SK-N-MC (cell line): Measurements from ENCODE around the gene SLBP.

ENCODE experiments used
- DNase-seq: peaks from one replicate; pipeline ENCODE4 v3.0.0-alpha.2; 2011; ENCODE audit warnings: low read depth, low spot score
- H3K27ac ChIP-seq: fragments of 200-600 bp; sonication (generic); 2 replicates; pipeline ENCODE4 v1.5.1; 2016; ENCODE audit warnings: mixed run types
- H3K36me3 ChIP-seq: fragments of 200-600 bp; sonication (generic); 2 replicates; pipeline ENCODE4 v1.6.1; 2017; ENCODE audit warnings: antibody characterized with exemption, low read length, mixed read lengths; ENCODE audit not compliant: insufficient read depth
- H3K4me3 ChIP-seq: fragments of 200-600 bp; sonication (generic); 2 replicates; pipeline ENCODE4 v1.5.1; 2016
- H3K9ac ChIP-seq: fragments of 200-600 bp; sonication (generic); 2 replicates; pipeline ENCODE4 v1.8.0; 2017; ENCODE audit warnings: mixed run types, mixed read lengths; ENCODE audit not compliant: insufficient read length
- H3K9me3 ChIP-seq: fragments of 200-600 bp; sonication (generic); 2 replicates; pipeline ENCODE4 v1.6.1; 2017; ENCODE audit warnings: low read depth, mild to moderate bottlenecking, antibody characterized with exemption, low read length, moderate library complexity, mixed read lengths
- EZH2 ChIP-seq: fragments of 200-600 bp; sonication (generic); IDR thresholded peaks from one replicate; pipeline ENCODE4 v1.6.1; 2017; ENCODE audit warnings: antibody characterized with exemption
- FOXP2 ChIP-seq: optimal IDR thresholded peaks from 2 replicates; pipeline ENCODE3; 2011; ENCODE audit warnings: mild to moderate bottlenecking, moderate library complexity; ENCODE audit not compliant: insufficient read depth; ENCODE audit errors: extremely low read length, control extremely low read depth
- POLR2AphosphoS5 ChIP-seq: IDR thresholded peaks from 2 replicates; pipeline ENCODE4 v1.6.1; 2012; ENCODE audit warnings: mild to moderate bottlenecking, low read depth, low read length, borderline replicate concordance

Gene SLBP

DNA sequence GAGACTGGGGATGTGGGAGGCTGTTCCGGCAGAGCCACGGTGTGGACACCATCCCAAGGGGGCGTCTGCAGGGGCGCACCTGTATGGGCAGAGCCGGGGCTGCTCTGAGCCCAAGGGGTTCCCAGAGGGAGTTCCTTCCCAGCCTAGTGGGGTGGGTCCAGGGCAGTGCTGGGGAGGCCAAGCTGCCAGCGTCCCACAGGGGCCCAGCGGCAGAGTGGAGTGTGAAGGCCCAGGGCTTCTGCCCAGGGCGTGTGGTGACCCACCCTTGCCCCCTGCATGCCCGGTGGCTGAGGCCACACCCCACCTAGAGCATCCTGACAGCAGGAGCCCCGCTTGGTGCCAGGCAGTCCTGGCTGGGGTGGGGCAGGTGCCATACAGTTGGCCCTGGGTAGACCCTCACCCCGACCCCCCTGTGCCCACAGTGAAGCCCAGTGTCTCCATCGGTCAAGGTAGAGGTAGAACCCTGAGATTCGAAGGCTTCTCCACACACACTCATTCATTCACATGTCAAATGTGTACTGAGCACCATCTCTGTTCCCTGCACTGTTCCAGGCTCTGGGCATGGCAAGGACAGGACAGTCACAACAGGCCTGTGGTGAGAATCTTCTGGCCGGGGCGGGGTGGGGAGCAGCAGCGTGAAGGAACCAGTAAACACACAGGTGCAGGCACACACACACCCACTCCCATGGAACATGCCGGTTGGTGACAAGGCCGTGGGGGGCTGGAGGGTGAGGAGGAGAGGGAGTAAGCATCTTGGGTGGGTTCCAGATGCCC, 38.4 kb upstream of the SLBP start:
- no peak overlapping the region for H3K9ac ChIP-seq

DNA sequence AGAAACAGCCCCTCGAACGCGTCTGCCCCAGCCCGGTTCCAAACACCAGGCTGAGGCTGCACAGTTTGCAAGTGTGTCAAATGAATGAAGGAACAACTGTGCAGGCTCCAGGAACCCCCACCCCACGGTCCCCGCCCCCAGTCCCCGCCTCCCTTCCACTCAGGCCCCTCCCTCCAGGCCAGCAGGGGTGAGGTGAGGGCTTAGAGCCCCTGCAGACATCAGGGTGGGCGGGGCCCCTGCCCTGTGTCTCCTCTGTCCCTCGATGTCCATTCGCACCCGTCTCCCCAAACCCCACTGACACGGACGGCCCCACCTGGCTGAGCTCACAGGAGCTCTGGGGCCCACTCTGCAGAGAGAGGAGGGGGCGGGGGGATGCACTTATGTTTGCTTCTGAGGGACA, 37.7 kb upstream of the SLBP start:
- Histone ChIP-seq H3K9me3 (no peaks in the 10 kb centered on the region), H3K4me3 (no peak overlapping the region), H3K36me3 (peaks cover 4% of the 10 kb centered on the region; the same call in 1 of the 2 replicates), H3K9ac (no peak overlapping the region), H3K27ac (no peak overlapping the region)
- no peak for TF ChIP-seq FOXP2
- TF ChIP-seq EZH2: no peak
- TF ChIP-seq POLR2AphosphoS5: no peak
- no peak for DNase-seq

More for the DNA sequence above, 38.4 kb upstream of the SLBP start:
- H3K36me3 ChIP-seq: no peaks in the 10 kb centered on the region
- no peaks in the 10 kb centered on the region for H3K9me3 ChIP-seq
- no peak overlapping the region for H3K4me3 ChIP-seq
- no peak overlapping the region for H3K27ac ChIP-seq
- no peak for DNase-seq
- TF ChIP-seq POLR2AphosphoS5 (no peak), EZH2 (no peak), FOXP2 (no peak)

DNA sequence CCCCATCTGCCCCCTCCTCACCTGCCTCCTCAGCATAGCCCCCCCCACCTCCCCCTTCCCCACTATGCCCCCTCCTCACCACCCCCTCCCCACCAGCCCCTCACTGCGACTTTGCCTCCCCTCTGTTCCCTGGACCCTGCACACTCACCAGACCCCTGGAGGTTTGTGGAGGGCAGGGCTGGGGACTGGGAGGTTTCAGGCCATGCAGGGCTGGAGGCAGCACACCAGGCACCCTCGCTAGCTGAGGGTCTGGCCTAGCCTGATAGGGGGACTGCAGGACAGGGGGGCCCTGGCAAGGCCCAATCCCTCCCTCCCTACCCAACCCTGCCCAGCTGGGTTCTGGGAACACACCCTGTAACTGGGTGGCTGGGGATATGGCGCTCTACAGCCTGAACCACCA, 37.3 kb upstream of the SLBP start:
- Histone ChIP-seq H3K9ac (no peak overlapping the region), H3K36me3 (peaks cover 8% of the 10 kb centered on the region; the same call in 1 of the 2 replicates), H3K9me3 (no peaks in the 10 kb centered on the region), H3K4me3 (no peak overlapping the region), H3K27ac (no peak overlapping the region)
- TF ChIP-seq FOXP2 (no peak), EZH2 (no peak), POLR2AphosphoS5 (no peak)
- no peak for DNase-seq

- Histone ChIP-seq H3K36me3 (peaks cover 12% of the 10 kb centered on the region; the same call in 1 of the 2 replicates), H3K27ac (no peak overlapping the region), H3K9me3 (no peaks in the 10 kb centered on the region), H3K9ac (no peak overlapping the region), H3K4me3 (peak overlapping the region; percentile 69)
- TF ChIP-seq POLR2AphosphoS5: no peak
- no peak for TF ChIP-seq EZH2
- no peak for TF ChIP-seq FOXP2
- no peak for DNase-seq
These were observed 36.4 kb upstream of the SLBP start for GRCh38 chr4:1748465-1748995.

- TF ChIP-seq EZH2 (no peak), POLR2AphosphoS5 (no peak), FOXP2 (no peak)
- no peak overlapping the region for H3K4me3 ChIP-seq
- no peak for DNase-seq
- no peak overlapping the region for H3K27ac ChIP-seq
- no peak overlapping the region for H3K9ac ChIP-seq
- no peaks in the 10 kb centered on the region for H3K9me3 ChIP-seq
- H3K36me3 ChIP-seq: peaks cover 12% of the 10 kb centered on the region; the same call in 1 of the 2 replicates
These were observed 35.5 kb upstream of the SLBP start for GRCh38 chr4:1747603-1747967.

DNA sequence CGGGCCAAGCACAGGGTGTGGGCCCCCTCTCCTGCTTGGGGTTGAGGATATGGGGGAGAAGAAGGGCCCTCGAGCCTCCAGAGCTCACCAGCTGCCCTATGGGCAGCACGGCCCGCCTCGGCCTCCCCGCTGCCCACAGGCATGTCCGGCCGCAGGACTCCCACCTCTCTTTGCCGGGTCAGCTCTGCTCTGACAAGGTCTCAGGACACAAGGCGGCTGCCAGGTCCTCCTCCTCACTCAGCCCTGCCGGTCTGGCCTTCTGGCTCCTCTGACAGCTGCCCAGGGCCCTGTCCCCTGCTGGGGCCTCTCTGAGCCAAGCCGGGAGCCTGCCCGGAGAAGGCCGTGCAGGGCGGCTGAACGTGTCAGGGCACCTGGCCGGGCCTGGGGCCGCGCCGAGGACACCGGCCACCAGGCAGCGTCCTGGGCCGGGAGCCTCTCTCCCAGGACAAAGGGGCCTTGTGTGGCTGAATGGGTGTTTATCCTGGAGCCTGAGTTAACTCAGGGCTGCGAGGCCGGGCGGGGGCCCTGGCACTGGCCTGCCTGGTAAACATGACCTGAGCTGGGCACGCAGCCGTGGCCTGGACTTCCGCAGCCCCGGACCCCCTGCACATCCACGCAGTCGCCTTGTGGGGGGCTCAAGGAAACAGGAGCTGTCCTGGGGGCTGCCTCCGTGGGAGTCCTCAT, 34.9 kb upstream of the SLBP start:
- no peak for TF ChIP-seq POLR2AphosphoS5
- TF ChIP-seq EZH2: no peak
- TF ChIP-seq FOXP2: no peak
- Histone ChIP-seq H3K4me3 (no peak overlapping the region), H3K9ac (no peak overlapping the region), H3K27ac (no peak overlapping the region), H3K36me3 (peaks cover 13% of the 10 kb centered on the region; the same call in 1 of the 2 replicates), H3K9me3 (no peaks in the 10 kb centered on the region)
- DNase-seq: no peak

GRCh38 chr4:1746265-1746691, 34.2 kb upstream of the SLBP start:
- TF ChIP-seq POLR2AphosphoS5 (peak; percentile 8; the same call in 1 of the 2 replicates), FOXP2 (no peak), EZH2 (no peak)
- no peak for DNase-seq
- H3K9ac ChIP-seq: no peak overlapping the region
- H3K9me3 ChIP-seq: no peaks in the 10 kb centered on the region
- H3K36me3 ChIP-seq: peaks cover 21% of the 10 kb centered on the region; the same call in 1 of the 2 replicates
- H3K4me3 ChIP-seq: no peak overlapping the region
- no peak overlapping the region for H3K27ac ChIP-seq

GRCh38 chr4:1745697-1746096, 33.6 kb upstream of the SLBP start:
- Histone ChIP-seq H3K36me3 (peaks cover 27% of the 10 kb centered on the region), H3K9ac (no peak overlapping the region), H3K27ac (no peak overlapping the region), H3K9me3 (no peaks in the 10 kb centered on the region), H3K4me3 (no peak overlapping the region)
- TF ChIP-seq POLR2AphosphoS5 (0 out of 2 replicates have a peak, but pooled peaks have one; percentile 14), FOXP2 (no peak)
- no peak for DNase-seq
